Psoas muscle (tissue), 8 donors: ENCODE results near the gene VEGFB. TPM values are rescaled to one million over a fixed set of nuclear protein-coding genes. Genes with fewer than 3 reads are reported as not detected.

Experiments
- ATAC-seq, 4 donors: fragments of 200-7000 bp; cut with Tn5 transposase; one replicate each; pipeline ENCODE4 v1.9.1; 2020; ENCODE audit warnings: moderate library complexity in 3 of 4, mild to moderate bottlenecking in 2 of 4
- DNase-seq, 2 donors: peaks; one replicate each; pipeline ENCODE4 v3.0.0-alpha.2; 2020
- H3K27ac ChIP-seq: fragments of 200-600 bp; one replicate; pipeline ENCODE4 v1.8.0; 2022
- H3K27me3 ChIP-seq, 3 donors: fragments of 200-600 bp in 1 of 3; one replicate each; pipeline versions ENCODE4 v1.6.1 to v1.8.0; 2013 to 2022; ENCODE audit warnings: low read length in 2 of 3, mild to moderate bottlenecking in 2 of 3, moderate library complexity in 1 of 3; ENCODE audit not compliant: insufficient read depth in 3 of 3
- H3K36me3 ChIP-seq, 2 donors: fragments of 200-600 bp in 1 of 2; one replicate each; pipeline versions ENCODE4 v1.6.1 to v1.8.0; 2013 to 2022; ENCODE audit warnings: low read depth in 1 of 2, mild to moderate bottlenecking in 1 of 2, moderate library complexity in 1 of 2; ENCODE audit not compliant: insufficient read depth in 1 of 2
- H3K4me1 ChIP-seq: fragments of 200-600 bp; one replicate; pipeline ENCODE4 v1.8.0; 2022
- H3K4me3 ChIP-seq: fragments of 200-600 bp; one replicate; pipeline ENCODE4 v1.8.0; 2022; ENCODE audit warnings: mild to moderate bottlenecking
- H3K9me3 ChIP-seq: fragments of 200-600 bp; one replicate; pipeline ENCODE4 v1.8.0; 2022
- CTCF ChIP-seq: fragments of 200-600 bp; IDR thresholded peaks from one replicate; pipeline ENCODE4 v1.8.0; 2022; ENCODE audit warnings: antibody characterized with exemption
- WGBS, 3 donors: extraction: QIAGEN DNeasy Blood & Tissue Kit; methylation state at CpG; one replicate each; pipeline versions ENCODE4 v1.1.6 to v1.1.7; 2013; 5-methylcytosine and 5-hydroxymethylcytosine counted together
- intact Hi-C, 2 donors: fragments of 100-400 bp; cut with DNase I; formaldehyde crosslinking; loops; one replicate each; pipeline versions ENCODE4 v1.11.0 to v1.14.2; 2022
- polyA plus RNA-seq, 3 donors: library from polyadenylated mRNA; stranded (reverse); fragments of 200-250 nt; gene quantifications; one replicate each; pipeline ENCODE4 v1.2.3, GENCODE V29; 2013
- total RNA-seq, 4 donors: library from RNA; stranded (reverse); fragmentation: NEBNext Ultra II Directional in 2 of 4; extraction: Animal tissue kit (Norgen Biotek cat#: 25700) in 2 of 4; gene quantifications; one replicate each; pipeline versions ENCODE4 v1.2.1 to v1.2.4, GENCODE V29; 2021 to 2023
- donor health status: healthy with polysubstance abuse.
- donor health status: DM: no; HTN: no; CAD: no; lungs with moderate emphysema.
- donor health status: Bipolar disorder and iron deficiency.
- donor health status: healthy.
- donor health status: DM: yes; HTN: yes; CAD: no.
- donor health status: DM: no; HTN: no; CAD: no.
- donor health status: DM: no; HTN: no; CAD: no.
- donor health status: DM: yes; HTN: yes; CAD: no.

The VEGFB gene
- total and polyA plus RNA-seq, 7 donors: 77.0 to 125 (median 100.0) TPM

GRCh38 chr11:64266339-64266738 lies 32.0 kb downstream of the VEGFB start:
- Histone ChIP-seq H3K9me3 (no peaks in the 10 kb centered on the region), H3K4me1 (peaks cover 14% of the 10 kb centered on the region), H3K36me3 (peaks cover 3 to 46% of the 10 kb centered on the region in 2 donors), H3K27ac (no peak overlapping the region), H3K27me3 (no peaks in the 10 kb centered on the region), H3K4me3 (no peak overlapping the region)
- WGBS, 3 donors: 69 to 87% (median 81%) methylated on average over 15 of the region's 15 CpGs
- intact Hi-C loops: loop anchor here in 1 of 2 donors (5.0 kb wide), 1 partner anchor 64 kb away; no protein-coding TSS in a partner anchor
- peak in 1 of 2 donors; percentile 63 for DNase-seq
- ATAC-seq: no peak
- TF ChIP-seq CTCF: no peak

DNA sequence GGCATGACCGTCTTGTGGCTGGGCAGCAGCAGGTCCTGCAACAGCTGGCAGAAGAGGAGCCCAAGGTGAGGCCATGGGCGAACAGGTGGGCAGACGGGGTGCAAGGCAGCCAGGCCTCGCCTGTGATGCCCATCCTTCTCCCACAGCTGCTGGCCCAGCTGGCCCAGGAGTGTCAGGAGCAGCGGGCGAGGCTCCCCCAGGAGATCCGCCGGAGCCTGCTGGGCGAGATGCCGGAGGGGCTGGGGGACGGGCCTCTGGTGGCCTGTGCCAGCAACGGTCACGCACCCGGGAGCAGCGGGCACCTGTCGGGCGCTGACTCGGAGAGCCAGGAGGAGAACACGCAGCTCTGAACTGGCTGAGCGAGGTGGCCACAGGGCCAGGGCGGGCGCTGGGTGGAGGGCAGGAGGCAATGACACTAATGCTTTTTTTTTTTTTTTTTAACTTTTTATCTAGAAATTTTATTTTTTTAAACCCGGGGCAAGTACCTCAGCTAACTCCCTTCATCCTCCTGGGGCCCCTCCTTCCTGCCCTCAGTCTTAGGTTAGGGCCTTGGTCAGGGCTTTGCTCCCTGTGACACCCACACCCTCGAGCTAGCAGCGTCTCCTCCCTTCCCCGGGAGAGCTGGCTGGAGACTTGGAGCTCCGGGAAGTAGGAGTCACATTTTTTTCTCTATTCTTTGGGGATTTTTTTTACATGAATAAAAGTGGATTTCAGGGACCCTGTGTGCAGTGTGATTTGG lies 33.0 kb downstream of the VEGFB start:
- H3K27ac ChIP-seq: peak overlapping the region; percentile 93
- DNase-seq: peak in 1 of 2 donors; percentile 60
- H3K9me3 ChIP-seq: no peaks in the 10 kb centered on the region
- H3K4me1 ChIP-seq: peaks cover 20% of the 10 kb centered on the region
- no peak for TF ChIP-seq CTCF
- H3K36me3 ChIP-seq: peaks cover 3 to 38% of the 10 kb centered on the region in 2 donors
- 64 to 75% (median 68%) methylated on average over 23 to 27 of the region's 27 CpGs for WGBS, 3 donors
- no peak overlapping the region for H3K4me3 ChIP-seq
- ATAC-seq: no peak
- H3K27me3 ChIP-seq: no peaks in the 10 kb centered on the region
- intact Hi-C loops: loop anchor here in 1 of 2 donors (5.0 kb wide), 1 partner anchor 65 kb away; no protein-coding TSS in a partner anchor

GRCh38 chr11:64268025-64268892 lies 33.9 kb downstream of the VEGFB start:
- TF ChIP-seq CTCF: no peak
- H3K27me3 ChIP-seq: no peaks in the 10 kb centered on the region
- no peaks in the 10 kb centered on the region for H3K9me3 ChIP-seq
- peaks cover 20% of the 10 kb centered on the region for H3K4me1 ChIP-seq
- 42 to 52% (median 49%) methylated on average over 23 of the region's 23 CpGs for WGBS, 3 donors
- intact Hi-C loops: loop anchor here (2.0 to 5.0 kb wide), 3 partner anchors 15 to 66 kb away; partner anchors contain the start of gene PLCB3 (in 1 of the 2)
- ATAC-seq (no peak), DNase-seq (peak; percentile 67 to 77)
- peak overlapping the region; percentile 83 for H3K4me3 ChIP-seq
- peak overlapping the region; percentile 93 for H3K27ac ChIP-seq
- H3K36me3 ChIP-seq: peaks cover 3 to 29% of the 10 kb centered on the region in 2 donors

DNA sequence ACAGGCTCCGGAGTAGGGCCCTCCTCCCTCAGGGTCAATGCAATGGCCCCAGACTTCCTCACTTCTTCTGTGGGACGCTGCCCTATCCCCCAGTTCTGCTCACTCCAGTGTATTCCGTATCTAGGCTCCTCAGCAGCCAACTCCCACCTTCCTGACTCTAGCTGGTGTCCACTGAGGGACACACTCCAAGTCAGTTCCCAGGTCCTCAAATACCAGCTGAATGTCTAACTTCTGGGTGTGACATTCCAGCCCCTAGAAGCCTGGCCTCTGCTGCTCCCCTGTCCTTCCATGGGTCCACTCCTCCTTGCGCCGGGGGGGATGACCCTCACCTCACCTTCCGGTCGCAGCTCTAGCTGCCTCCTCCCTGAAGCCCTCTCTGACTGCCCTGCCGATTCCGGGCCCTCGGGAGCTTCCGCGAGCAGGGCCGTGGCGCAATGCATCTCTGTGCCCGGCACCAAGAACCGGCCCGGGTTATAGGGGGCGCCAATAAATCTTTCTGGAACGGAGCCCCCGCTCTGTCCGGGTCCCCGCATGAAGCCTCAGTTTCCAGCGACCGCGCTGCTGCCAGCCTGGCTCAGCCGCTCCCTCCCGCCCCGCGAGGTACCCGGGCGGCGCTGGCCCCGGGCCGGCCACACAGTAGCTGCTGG lies 34.6 kb downstream of the VEGFB start:
- WGBS, 3 donors: 1 to 3% (median 3%) methylated on average over 34 of the region's 34 CpGs

More for the DNA sequence above, 34.6 kb downstream of the VEGFB start:
- peak overlapping the region; percentile 93 for H3K27ac ChIP-seq
- H3K36me3 ChIP-seq: peaks cover 3 to 24% of the 10 kb centered on the region in 2 donors
- ATAC-seq: peak; percentile 14 to 34 (median 34)
- H3K27me3 ChIP-seq: no peaks in the 10 kb centered on the region
- peak; percentile 85 to 90 for DNase-seq
- no peak for TF ChIP-seq CTCF
- H3K4me3 ChIP-seq: peak overlapping the region; percentile 83
- intact Hi-C loops: loop anchor here (2.0 to 5.0 kb wide), 3 partner anchors 16 to 67 kb away; partner anchors contain the start of gene PLCB3 (in 1 of the 2)
- peaks cover 20% of the 10 kb centered on the region for H3K4me1 ChIP-seq
- no peaks in the 10 kb centered on the region for H3K9me3 ChIP-seq
